Measurements from ENCODE around the gene UST.

DNA sequence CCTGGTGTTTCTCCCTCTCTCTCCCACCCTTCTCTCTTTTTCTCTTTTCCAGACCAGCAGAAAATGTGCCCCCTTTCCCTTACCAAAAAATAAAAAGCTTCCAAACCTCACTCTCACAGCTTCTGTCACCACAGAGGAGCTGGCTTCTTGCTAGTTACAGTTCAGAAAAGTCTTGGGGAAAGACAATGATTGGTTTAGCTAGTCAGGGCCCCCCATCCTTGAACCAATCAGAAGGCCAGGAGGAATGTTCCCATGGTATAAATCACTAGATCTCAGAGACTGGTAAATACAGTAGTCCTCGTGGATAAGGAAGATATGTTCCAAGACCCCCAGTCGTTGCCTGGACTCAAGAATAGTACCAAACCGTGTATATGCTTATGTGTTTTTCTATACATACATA is 339.5 kb downstream of the UST start:
- TF ChIP-seq EZH2phosphoT487 (IDR thresholded peaks at IDR 0.05; ENCODE audit: low read depth, severe bottlenecking, unreplicated experiment) = no peak
- TF ChIP-seq, protein P1, sequence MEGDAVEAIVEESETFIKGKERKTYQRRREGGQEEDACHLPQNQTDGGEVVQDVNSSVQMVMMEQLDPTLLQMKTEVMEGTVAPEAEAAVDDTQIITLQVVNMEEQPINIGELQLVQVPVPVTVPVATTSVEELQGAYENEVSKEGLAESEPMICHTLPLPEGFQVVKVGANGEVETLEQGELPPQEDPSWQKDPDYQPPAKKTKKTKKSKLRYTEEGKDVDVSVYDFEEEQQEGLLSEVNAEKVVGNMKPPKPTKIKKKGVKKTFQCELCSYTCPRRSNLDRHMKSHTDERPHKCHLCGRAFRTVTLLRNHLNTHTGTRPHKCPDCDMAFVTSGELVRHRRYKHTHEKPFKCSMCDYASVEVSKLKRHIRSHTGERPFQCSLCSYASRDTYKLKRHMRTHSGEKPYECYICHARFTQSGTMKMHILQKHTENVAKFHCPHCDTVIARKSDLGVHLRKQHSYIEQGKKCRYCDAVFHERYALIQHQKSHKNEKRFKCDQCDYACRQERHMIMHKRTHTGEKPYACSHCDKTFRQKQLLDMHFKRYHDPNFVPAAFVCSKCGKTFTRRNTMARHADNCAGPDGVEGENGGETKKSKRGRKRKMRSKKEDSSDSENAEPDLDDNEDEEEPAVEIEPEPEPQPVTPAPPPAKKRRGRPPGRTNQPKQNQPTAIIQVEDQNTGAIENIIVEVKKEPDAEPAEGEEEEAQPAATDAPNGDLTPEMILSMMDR (IDR thresholded peaks at IDR 0.05; ENCODE audit: poor library complexity) = no peak
